Measurements from ENCODE around the gene UTP4. TPM values are rescaled to one million over a fixed set of nuclear protein-coding genes. Genes with fewer than 3 reads are reported as not detected.

Gene UTP4
- polyA plus RNA-seq, 4 donors, result 6.3 to 25.7 (median 19.1) TPM

DNA sequence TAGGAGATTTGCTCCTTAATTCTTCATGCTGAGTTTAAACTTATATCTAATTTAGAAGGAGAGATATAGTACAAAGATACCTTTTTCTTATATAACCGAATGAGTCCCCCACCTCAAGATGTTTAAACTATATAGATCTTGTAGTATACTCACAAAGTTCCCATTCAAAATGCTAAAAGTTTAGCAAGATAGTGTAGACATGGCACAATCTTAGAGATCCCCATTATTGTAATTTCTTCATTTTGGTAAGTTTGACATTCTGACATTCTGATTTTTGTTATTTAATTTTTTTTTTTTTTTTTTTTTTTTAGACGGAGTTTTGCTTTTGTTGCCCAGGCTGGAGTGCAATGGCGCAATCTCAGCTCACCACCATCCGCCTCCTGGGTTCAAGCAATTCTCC is 77.3 kb downstream of the UTP4 start:
- H3K4me1 ChIP-seq (ENCODE audit: control insufficient read depth in 3 of 3, insufficient read depth in 2 of 3, low read depth in 1 of 3, low read length in 2 of 3), result peaks cover 0 to 4% (median 0%) of the 10 kb centered on the region in 3 donors
- no peak overlapping the region for H3K27ac ChIP-seq (ENCODE audit: low read depth in 1 of 3, low read length in 2 of 3)
- no peak overlapping the region for H3K4me3 ChIP-seq (ENCODE audit: low read depth in 1 of 3, low read length in 3 of 3)
- 92 to 98% (median 96%) methylated on average over 4 of the region's 4 CpGs for WGBS, 3 donors
- H3K36me3 ChIP-seq (ENCODE audit: control insufficient read depth in 3 of 3, insufficient read depth in 2 of 3, low read depth in 1 of 3, low read length in 3 of 3), result no peaks in the 10 kb centered on the region
- H3K27me3 ChIP-seq (ENCODE audit: control insufficient read depth in 3 of 3, insufficient read depth in 3 of 3, low read length in 3 of 3), result no peaks in the 10 kb centered on the region
- no peak for DNase-seq
- FAIRE-seq, result no peak
- no peaks in the 10 kb centered on the region for H3K9me3 ChIP-seq (ENCODE audit: control insufficient read depth in 2 of 2, insufficient read depth in 1 of 2, low read depth in 1 of 2, low read length in 1 of 2)

DNA sequence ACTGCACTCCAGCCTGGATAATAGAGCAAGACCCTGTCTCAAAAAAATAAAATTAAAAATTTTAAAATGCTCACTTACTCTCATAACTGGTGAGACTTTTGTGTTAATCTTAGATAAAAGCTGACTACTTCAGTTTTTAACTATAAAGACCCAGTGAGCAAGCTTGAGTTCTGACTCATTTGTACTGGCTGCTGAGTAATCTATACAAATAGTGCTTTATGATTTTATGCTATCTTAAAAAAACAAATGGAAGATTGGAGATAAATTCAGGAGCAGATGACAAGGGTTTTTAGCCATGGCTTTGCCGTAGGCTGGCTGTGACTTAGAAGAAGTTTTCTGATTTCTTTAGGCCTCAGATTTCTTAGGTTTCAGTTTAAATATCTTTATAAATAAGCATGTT is 85.0 kb downstream of the UTP4 start:
- peaks cover 0 to 14% (median 8%) of the 10 kb centered on the region in 3 donors for H3K4me1 ChIP-seq (ENCODE audit: control insufficient read depth in 3 of 3, insufficient read depth in 2 of 3, low read depth in 1 of 3, low read length in 2 of 3)
- H3K9me3 ChIP-seq (ENCODE audit: control insufficient read depth in 2 of 2, insufficient read depth in 1 of 2, low read depth in 1 of 2, low read length in 1 of 2), result no peaks in the 10 kb centered on the region
- H3K27me3 ChIP-seq (ENCODE audit: control insufficient read depth in 3 of 3, insufficient read depth in 3 of 3, low read length in 3 of 3), result no peaks in the 10 kb centered on the region
- no peaks in the 10 kb centered on the region for H3K36me3 ChIP-seq (ENCODE audit: control insufficient read depth in 3 of 3, insufficient read depth in 2 of 3, low read depth in 1 of 3, low read length in 3 of 3)
- no peak for FAIRE-seq
- DNase-seq, result peak; percentile 56 to 76
- 0 to 59% (median 38%) methylated on average over 1 of the region's 1 CpG for WGBS, 3 donors
- H3K27ac ChIP-seq (ENCODE audit: low read depth in 1 of 3, low read length in 2 of 3), result peak overlapping the region in 1 of 3 donors; percentile 38
- no peak overlapping the region for H3K4me3 ChIP-seq (ENCODE audit: low read depth in 1 of 3, low read length in 3 of 3)

Other genes with a start within 250 kb of the UTP4 start
- gene HAS3, start 27.0 kb upstream of the UTP4 start, polyA plus RNA-seq, result 1 to 10 TPM in 2 of 4 donors, under 1 TPM in 2; 0.67 to 5.3 (median 0.94) TPM
- 100 to 1,000 TPM in 1 of 4 donors, 10 to 100 TPM in 3; 62.4 to 109 (median 74.6) TPM for gene CHTF8, start 61 bp upstream of the UTP4 start, polyA plus RNA-seq
- gene SNTB2, start 54.5 kb downstream of the UTP4 start, polyA plus RNA-seq, result 1 to 10 TPM; 1.9 to 7.2 (median 5.3) TPM
- gene VPS4A, start 178.7 kb downstream of the UTP4 start, polyA plus RNA-seq, result 10 to 100 TPM; 23.0 to 43.7 (median 41.6) TPM
- 10 to 100 TPM in 2 of 4 donors, 1 to 10 TPM in 2; 3.8 to 18.1 (median 8.6) TPM for gene PDF, start 197.9 kb downstream of the UTP4 start, polyA plus RNA-seq
- gene COG8, start 206.9 kb downstream of the UTP4 start, polyA plus RNA-seq, result 10 to 100 TPM; 13.0 to 32.9 (median 19.3) TPM
- gene NIP7, start 207.1 kb downstream of the UTP4 start, polyA plus RNA-seq, result 10 to 100 TPM; 15.1 to 23.4 (median 15.8) TPM
- gene TMED6, start 219.1 kb downstream of the UTP4 start, polyA plus RNA-seq, result 1 to 10 TPM in 3 of 4 donors, not detected in 1; 4.5 to 5.7 (median 5.6) TPM

Measured in small intestine (tissue), 7 donors.